Astrocyte of the hippocampus (primary cell): ENCODE results near the gene UGGT2.
"Not testable (repeated sequence)": the region's sequence is repeated elsewhere in the genome, so short reads cannot be mapped to it uniquely, and the experiment has no call there.

ENCODE experiments used
- DNase-seq: peaks from one replicate; pipeline ENCODE4 v3.0.0; 2011; ENCODE audit warnings: low read depth, low spot score

Gene UGGT2

GRCh38 chr13:95893861-95894260 is 159.3 kb downstream of the UGGT2 start:
- no peak for DNase-seq

- DNase-seq, result no peak
These were observed 171.1 kb downstream of the UGGT2 start for GRCh38 chr13:95882121-95882520.

- DNase-seq, result no peak
These were observed 172.9 kb downstream of the UGGT2 start for GRCh38 chr13:95880331-95880730.

- no peak for DNase-seq
These were observed 178.9 kb downstream of the UGGT2 start for GRCh38 chr13:95874286-95874685.

- DNase-seq, result no peak
These were observed 182.8 kb downstream of the UGGT2 start for GRCh38 chr13:95870421-95870820.

- no peak for DNase-seq
These were observed 188.1 kb downstream of the UGGT2 start for GRCh38 chr13:95865080-95865615.

- DNase-seq, result no peak
These were observed 190.8 kb downstream of the UGGT2 start for GRCh38 chr13:95862408-95862807.

- no peak for DNase-seq
These were observed 191.9 kb downstream of the UGGT2 start for GRCh38 chr13:95861296-95861695.

- DNase-seq, result peak; percentile 27
These were observed 194.7 kb downstream of the UGGT2 start for GRCh38 chr13:95858286-95859075.

GRCh38 chr13:95845656-95846055 is 207.5 kb downstream of the UGGT2 start:
- not testable (repeated sequence) for DNase-seq

- no peak for DNase-seq
These were observed 210.3 kb downstream of the UGGT2 start for GRCh38 chr13:95842898-95843297.

GRCh38 chr13:95841894-95842293 is 211.3 kb downstream of the UGGT2 start:
- DNase-seq, result no peak

- peak; percentile 81 for DNase-seq
These were observed 219.0 kb downstream of the UGGT2 start for GRCh38 chr13:95834134-95834765.

GRCh38 chr13:95833719-95834118 is 219.5 kb downstream of the UGGT2 start:
- DNase-seq, result peak; percentile 11

- DNase-seq, result no peak
These were observed 220.1 kb downstream of the UGGT2 start for GRCh38 chr13:95833126-95833525.

- DNase-seq, result no peak
These were observed 230.9 kb downstream of the UGGT2 start for GRCh38 chr13:95822303-95822702.

GRCh38 chr13:95814495-95814894 is 238.7 kb downstream of the UGGT2 start:
- DNase-seq, result no peak

- DNase-seq, result no peak
These were observed 240.1 kb downstream of the UGGT2 start for GRCh38 chr13:95813139-95813538.

GRCh38 chr13:95809429-95809828 is 243.8 kb downstream of the UGGT2 start:
- DNase-seq, result no peak

GRCh38 chr13:95805921-95806320 is 247.3 kb downstream of the UGGT2 start:
- DNase-seq, result no peak

GRCh38 chr13:95801825-95802224 is 251.4 kb downstream of the UGGT2 start:
- no peak for DNase-seq

- DNase-seq, result no peak
These were observed 252.8 kb downstream of the UGGT2 start for GRCh38 chr13:95800436-95800835.

GRCh38 chr13:95797016-95797415 is 256.2 kb downstream of the UGGT2 start:
- no peak for DNase-seq
